H1 (cell line): ENCODE measurements around the gene CXCL1. TPM values are rescaled to one million over a fixed set of nuclear protein-coding genes. Genes with fewer than 3 reads are reported as not detected.

Experiments used
- ASH2L ChIP-seq: fragments of 200-600, 300-600 bp; sonication (generic); IDR thresholded peaks from one replicate; pipeline ENCODE4 v1.7.1; 2017; ENCODE audit warnings: low read length
- RXRA ChIP-seq: IDR thresholded peaks from 2 replicates; pipeline ENCODE4 v1.6.1; 2011; ENCODE audit warnings: low read depth, mild to moderate bottlenecking, low read length, moderate library complexity; ENCODE audit not compliant: insufficient read depth
- polyA plus RNA-seq, 7 experiments: library from polyadenylated mRNA; depleted of rRNA in 3 of 7; stranded (reverse) in 5 of 7; unstranded in 2 of 7; fragments of >200 nt in 5 of 7; fragments of 200-250 nt in 2 of 7; gene quantifications; 1 replicate in 5 of 7; 2 replicates in 1 of 7; 4 replicates in 1 of 7; pipeline versions ENCODE4 v1.2.1 to v1.2.3, GENCODE V29; 2011 to 2013; ENCODE audit warnings: missing spikeins in 2 of 7, mixed read lengths in 2 of 7
- total RNA-seq: library from RNA; stranded (reverse); fragmentation: NEBNext Ultra II Directional; extraction: Animal tissue kit (Norgen Biotek cat#: 25700); gene quantifications from 2 replicates; pipeline ENCODE4 v1.2.1, GENCODE V29; 2021
- TF ChIP-seq, protein P1 (sequence below), 3 experiments: IDR thresholded peaks; 1 replicate in 2 of 3; 2 replicates in 1 of 3; pipeline versions ENCODE4 v1.5.1 to v1.6.1; 2011; ENCODE audit warnings: low read length in 3 of 3, mild to moderate bottlenecking in 3 of 3, inconsistent platforms in 2 of 3, low read depth in 1 of 3, moderate library complexity in 1 of 3; ENCODE audit not compliant: insufficient read depth in 1 of 3; ENCODE audit errors: control extremely low read depth in 1 of 3
- TF ChIP-seq, protein P2 (sequence below): IDR thresholded peaks from 2 replicates; pipeline ENCODE4 v1.6.1; 2012; ENCODE audit warnings: inconsistent platforms
- TF ChIP-seq, protein P3 (sequence below): fragments of 300-600 bp; sonication (generic); IDR thresholded peaks from 2 replicates; pipeline ENCODE4 v1.7.1; 2012; ENCODE audit warnings: low read length, moderate library complexity, mild to moderate bottlenecking, inconsistent platforms; ENCODE audit not compliant: insufficient replicate concordance

CXCL1 gene
- total and polyA plus RNA-seq, 2 of the 8 experiments (the other 6 are each of a cell fraction or from before 2014, with no cell fraction given) = 0.77 to 0.80 TPM

DNA sequence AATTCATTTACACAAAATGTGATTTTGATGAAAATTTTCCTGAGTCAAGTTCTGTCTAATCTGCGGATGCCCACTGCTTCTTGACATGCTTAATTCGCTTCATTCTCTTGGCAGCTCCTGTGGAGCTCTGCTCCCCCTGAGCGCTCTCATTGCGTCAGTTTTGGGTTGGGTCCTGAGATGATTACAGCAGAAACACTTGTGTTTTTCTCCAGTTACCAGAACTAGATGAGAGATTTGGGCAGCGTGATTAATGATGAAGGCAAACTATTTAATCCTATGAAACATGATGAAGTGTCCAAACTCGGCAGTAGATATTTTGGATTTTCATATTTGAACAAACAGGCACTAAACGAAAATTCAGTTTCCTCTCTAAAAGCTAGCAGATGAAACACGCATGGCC is 4.2 kb upstream of the CXCL1 start (continued):
- TF ChIP-seq, protein P1, sequence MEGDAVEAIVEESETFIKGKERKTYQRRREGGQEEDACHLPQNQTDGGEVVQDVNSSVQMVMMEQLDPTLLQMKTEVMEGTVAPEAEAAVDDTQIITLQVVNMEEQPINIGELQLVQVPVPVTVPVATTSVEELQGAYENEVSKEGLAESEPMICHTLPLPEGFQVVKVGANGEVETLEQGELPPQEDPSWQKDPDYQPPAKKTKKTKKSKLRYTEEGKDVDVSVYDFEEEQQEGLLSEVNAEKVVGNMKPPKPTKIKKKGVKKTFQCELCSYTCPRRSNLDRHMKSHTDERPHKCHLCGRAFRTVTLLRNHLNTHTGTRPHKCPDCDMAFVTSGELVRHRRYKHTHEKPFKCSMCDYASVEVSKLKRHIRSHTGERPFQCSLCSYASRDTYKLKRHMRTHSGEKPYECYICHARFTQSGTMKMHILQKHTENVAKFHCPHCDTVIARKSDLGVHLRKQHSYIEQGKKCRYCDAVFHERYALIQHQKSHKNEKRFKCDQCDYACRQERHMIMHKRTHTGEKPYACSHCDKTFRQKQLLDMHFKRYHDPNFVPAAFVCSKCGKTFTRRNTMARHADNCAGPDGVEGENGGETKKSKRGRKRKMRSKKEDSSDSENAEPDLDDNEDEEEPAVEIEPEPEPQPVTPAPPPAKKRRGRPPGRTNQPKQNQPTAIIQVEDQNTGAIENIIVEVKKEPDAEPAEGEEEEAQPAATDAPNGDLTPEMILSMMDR (IDR thresholded peaks at IDR 0.05; ENCODE audit: control extremely low read depth in 1 of 3, insufficient read depth in 1 of 3, low read depth in 1 of 3, low read length in 3 of 3) = no peak
- TF ChIP-seq RXRA (no peak), ASH2L (no peak)
- TF ChIP-seq, protein P2, sequence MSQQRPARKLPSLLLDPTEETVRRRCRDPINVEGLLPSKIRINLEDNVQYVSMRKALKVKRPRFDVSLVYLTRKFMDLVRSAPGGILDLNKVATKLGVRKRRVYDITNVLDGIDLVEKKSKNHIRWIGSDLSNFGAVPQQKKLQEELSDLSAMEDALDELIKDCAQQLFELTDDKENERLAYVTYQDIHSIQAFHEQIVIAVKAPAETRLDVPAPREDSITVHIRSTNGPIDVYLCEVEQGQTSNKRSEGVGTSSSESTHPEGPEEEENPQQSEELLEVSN = no peak
- TF ChIP-seq, protein P3, sequence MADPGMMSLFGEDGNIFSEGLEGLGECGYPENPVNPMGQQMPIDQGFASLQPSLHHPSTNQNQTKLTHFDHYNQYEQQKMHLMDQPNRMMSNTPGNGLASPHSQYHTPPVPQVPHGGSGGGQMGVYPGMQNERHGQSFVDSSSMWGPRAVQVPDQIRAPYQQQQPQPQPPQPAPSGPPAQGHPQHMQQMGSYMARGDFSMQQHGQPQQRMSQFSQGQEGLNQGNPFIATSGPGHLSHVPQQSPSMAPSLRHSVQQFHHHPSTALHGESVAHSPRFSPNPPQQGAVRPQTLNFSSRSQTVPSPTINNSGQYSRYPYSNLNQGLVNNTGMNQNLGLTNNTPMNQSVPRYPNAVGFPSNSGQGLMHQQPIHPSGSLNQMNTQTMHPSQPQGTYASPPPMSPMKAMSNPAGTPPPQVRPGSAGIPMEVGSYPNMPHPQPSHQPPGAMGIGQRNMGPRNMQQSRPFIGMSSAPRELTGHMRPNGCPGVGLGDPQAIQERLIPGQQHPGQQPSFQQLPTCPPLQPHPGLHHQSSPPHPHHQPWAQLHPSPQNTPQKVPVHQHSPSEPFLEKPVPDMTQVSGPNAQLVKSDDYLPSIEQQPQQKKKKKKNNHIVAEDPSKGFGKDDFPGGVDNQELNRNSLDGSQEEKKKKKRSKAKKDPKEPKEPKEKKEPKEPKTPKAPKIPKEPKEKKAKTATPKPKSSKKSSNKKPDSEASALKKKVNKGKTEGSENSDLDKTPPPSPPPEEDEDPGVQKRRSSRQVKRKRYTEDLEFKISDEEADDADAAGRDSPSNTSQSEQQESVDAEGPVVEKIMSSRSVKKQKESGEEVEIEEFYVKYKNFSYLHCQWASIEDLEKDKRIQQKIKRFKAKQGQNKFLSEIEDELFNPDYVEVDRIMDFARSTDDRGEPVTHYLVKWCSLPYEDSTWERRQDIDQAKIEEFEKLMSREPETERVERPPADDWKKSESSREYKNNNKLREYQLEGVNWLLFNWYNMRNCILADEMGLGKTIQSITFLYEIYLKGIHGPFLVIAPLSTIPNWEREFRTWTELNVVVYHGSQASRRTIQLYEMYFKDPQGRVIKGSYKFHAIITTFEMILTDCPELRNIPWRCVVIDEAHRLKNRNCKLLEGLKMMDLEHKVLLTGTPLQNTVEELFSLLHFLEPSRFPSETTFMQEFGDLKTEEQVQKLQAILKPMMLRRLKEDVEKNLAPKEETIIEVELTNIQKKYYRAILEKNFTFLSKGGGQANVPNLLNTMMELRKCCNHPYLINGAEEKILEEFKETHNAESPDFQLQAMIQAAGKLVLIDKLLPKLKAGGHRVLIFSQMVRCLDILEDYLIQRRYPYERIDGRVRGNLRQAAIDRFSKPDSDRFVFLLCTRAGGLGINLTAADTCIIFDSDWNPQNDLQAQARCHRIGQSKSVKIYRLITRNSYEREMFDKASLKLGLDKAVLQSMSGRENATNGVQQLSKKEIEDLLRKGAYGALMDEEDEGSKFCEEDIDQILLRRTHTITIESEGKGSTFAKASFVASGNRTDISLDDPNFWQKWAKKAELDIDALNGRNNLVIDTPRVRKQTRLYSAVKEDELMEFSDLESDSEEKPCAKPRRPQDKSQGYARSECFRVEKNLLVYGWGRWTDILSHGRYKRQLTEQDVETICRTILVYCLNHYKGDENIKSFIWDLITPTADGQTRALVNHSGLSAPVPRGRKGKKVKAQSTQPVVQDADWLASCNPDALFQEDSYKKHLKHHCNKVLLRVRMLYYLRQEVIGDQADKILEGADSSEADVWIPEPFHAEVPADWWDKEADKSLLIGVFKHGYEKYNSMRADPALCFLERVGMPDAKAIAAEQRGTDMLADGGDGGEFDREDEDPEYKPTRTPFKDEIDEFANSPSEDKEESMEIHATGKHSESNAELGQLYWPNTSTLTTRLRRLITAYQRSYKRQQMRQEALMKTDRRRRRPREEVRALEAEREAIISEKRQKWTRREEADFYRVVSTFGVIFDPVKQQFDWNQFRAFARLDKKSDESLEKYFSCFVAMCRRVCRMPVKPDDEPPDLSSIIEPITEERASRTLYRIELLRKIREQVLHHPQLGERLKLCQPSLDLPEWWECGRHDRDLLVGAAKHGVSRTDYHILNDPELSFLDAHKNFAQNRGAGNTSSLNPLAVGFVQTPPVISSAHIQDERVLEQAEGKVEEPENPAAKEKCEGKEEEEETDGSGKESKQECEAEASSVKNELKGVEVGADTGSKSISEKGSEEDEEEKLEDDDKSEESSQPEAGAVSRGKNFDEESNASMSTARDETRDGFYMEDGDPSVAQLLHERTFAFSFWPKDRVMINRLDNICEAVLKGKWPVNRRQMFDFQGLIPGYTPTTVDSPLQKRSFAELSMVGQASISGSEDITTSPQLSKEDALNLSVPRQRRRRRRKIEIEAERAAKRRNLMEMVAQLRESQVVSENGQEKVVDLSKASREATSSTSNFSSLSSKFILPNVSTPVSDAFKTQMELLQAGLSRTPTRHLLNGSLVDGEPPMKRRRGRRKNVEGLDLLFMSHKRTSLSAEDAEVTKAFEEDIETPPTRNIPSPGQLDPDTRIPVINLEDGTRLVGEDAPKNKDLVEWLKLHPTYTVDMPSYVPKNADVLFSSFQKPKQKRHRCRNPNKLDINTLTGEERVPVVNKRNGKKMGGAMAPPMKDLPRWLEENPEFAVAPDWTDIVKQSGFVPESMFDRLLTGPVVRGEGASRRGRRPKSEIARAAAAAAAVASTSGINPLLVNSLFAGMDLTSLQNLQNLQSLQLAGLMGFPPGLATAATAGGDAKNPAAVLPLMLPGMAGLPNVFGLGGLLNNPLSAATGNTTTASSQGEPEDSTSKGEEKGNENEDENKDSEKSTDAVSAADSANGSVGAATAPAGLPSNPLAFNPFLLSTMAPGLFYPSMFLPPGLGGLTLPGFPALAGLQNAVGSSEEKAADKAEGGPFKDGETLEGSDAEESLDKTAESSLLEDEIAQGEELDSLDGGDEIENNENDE = no peak
